ENCODE data around the gene DYRK1A. TPM values are rescaled to one million over a fixed set of nuclear protein-coding genes. Genes with fewer than 3 reads are reported as not detected.

DYRK1A gene
- total and polyA plus RNA-seq, 10 of the 15 experiments (the other 5 are each of a cell fraction or from before 2014, with no cell fraction given) = 2.4 to 68.6 (median 30.7) TPM

GRCh38 chr21:37489553-37489952, 123.0 kb downstream of the DYRK1A start:
- no peak overlapping the region for H3K27ac ChIP-seq (ENCODE audit: control insufficient read depth, insufficient read depth)
- ChIA-PET POLR2A (no interaction called here), SMC1A (ENCODE audit: uncharacterized antibody, unreplicated experiment) (interaction anchor here (0.7 kb wide), 1 partner anchor 24 kb away, joined by 3 read pairs; no protein-coding TSS in a partner anchor), CTCF (no interaction called here), RAD21 (ENCODE audit: unreplicated experiment) (no interaction called here)
- H3K9me3 ChIP-seq (replicated peaks; ENCODE audit: control insufficient read depth, insufficient read depth, low read length) = no peaks in the 10 kb centered on the region
- no peak overlapping the region for H3K4me3 ChIP-seq
- H4K20me1 ChIP-seq (ENCODE audit: control insufficient read depth, insufficient read depth) = no peaks in the 10 kb centered on the region
- H3K36me3 ChIP-seq (ENCODE audit: control insufficient read depth in 2 of 2, insufficient read depth in 2 of 2, low read length in 1 of 2) = peaks cover 3 to 25% of the 10 kb centered on the region in 2 experiments
- H3K27me3 ChIP-seq (replicated peaks in 1 of 2; ENCODE audit: control insufficient read depth in 2 of 2, insufficient read depth in 2 of 2, low read length in 1 of 2) = no peaks in the 10 kb centered on the region
- H3K9ac ChIP-seq (ENCODE audit: control insufficient read depth, insufficient read depth, low read length) = no peak overlapping the region
- TF ChIP-seq IKZF2 (IDR thresholded peaks at IDR 0.05) (no peak), RB1 (IDR thresholded peaks at IDR 0.05; ENCODE audit: borderline replicate concordance) (no peak), NRF1 (conservative IDR thresholded peaks at IDR 0.05; ENCODE audit: low read depth, low read length) (no peak), CREB1 (IDR thresholded peaks at IDR 0.05; ENCODE audit: low read depth) (no peak), IRF4 (IDR thresholded peaks at IDR 0.05; ENCODE audit: low read depth, low read length) (no peak), POLR2AphosphoS2 (IDR thresholded peaks at IDR 0.05; ENCODE audit: low read depth, low read length) (no peak)
- ATAC-seq = no peak
- H3K4me1 ChIP-seq (ENCODE audit: control insufficient read depth, insufficient read depth, low read length) = no peaks in the 10 kb centered on the region
- no peak for DNase-seq (ENCODE audit: low read depth, low spot score)
- 100% methylated on average over 1 of the region's 1 CpG for WGBS (ENCODE audit: insufficient coverage, insufficient replicate concordance, low lambda C conversion rate, missing lambda C conversion rate)
- no peak overlapping the region for H3K4me2 ChIP-seq (ENCODE audit: control insufficient read depth, insufficient read depth)
- no peak overlapping the region for H2AFZ ChIP-seq (ENCODE audit: control insufficient read depth, low read depth, low read length)
- in situ Hi-C loops (cut with MboI) = no loop called here
- FAIRE-seq = peak; percentile 81
- BruUV-seq (replicated peaks) = no TSS peak
- intact Hi-C loops (cut with micrococcal nuclease; ENCODE audit: unreplicated experiment) = no loop called here
- H3K79me2 ChIP-seq (ENCODE audit: control insufficient read depth, insufficient read depth, low read length) = no peaks in the 10 kb centered on the region

GRCh38 chr21:37490084-37490483, 123.5 kb downstream of the DYRK1A start:
- H2AFZ ChIP-seq (ENCODE audit: control insufficient read depth, low read depth, low read length) = no peak overlapping the region
- ATAC-seq (no peak), FAIRE-seq (no peak), DNase-seq (ENCODE audit: low read depth, low spot score) (no peak)
- SMC1A ChIA-PET (ENCODE audit: uncharacterized antibody, unreplicated experiment) = no interaction called here
- intact Hi-C loops (cut with micrococcal nuclease; ENCODE audit: unreplicated experiment) = loop anchor here (10.0 kb wide), 1 partner anchor 325 kb away; no protein-coding TSS in a partner anchor
- RAD21 ChIA-PET (ENCODE audit: unreplicated experiment) = no interaction called here
- no peak for TF ChIP-seq MYB (IDR thresholded peaks at IDR 0.05; ENCODE audit: borderline replicate concordance, low read depth, low read length)
- TF ChIP-seq, protein P1, sequence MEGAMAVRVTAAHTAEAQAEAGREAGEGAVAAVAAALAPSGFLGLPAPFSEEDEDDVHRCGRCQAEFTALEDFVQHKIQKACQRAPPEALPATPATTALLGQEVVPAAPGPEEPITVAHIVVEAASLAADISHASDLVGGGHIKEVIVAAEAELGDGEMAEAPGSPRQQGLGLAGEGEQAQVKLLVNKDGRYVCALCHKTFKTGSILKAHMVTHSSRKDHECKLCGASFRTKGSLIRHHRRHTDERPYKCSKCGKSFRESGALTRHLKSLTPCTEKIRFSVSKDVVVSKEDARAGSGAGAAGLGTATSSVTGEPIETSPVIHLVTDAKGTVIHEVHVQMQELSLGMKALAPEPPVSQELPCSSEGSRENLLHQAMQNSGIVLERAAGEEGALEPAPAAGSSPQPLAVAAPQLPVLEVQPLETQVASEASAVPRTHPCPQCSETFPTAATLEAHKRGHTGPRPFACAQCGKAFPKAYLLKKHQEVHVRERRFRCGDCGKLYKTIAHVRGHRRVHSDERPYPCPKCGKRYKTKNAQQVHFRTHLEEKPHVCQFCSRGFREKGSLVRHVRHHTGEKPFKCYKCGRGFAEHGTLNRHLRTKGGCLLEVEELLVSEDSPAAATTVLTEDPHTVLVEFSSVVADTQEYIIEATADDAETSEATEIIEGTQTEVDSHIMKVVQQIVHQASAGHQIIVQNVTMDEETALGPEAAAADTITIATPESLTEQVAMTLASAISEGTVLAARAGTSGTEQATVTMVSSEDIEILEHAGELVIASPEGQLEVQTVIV (IDR thresholded peaks at IDR 0.05; ENCODE audit: borderline replicate concordance, partially characterized antibody) = no peak
- no peak for TF ChIP-seq EGR1 (IDR thresholded peaks at IDR 0.05; ENCODE audit: borderline replicate concordance in 1 of 2, low read depth in 2 of 2, low read length in 2 of 2)
- no peak for TF ChIP-seq SREBF1 (IDR thresholded peaks at IDR 0.05; ENCODE audit: low read length)
- TF ChIP-seq, protein P2, sequence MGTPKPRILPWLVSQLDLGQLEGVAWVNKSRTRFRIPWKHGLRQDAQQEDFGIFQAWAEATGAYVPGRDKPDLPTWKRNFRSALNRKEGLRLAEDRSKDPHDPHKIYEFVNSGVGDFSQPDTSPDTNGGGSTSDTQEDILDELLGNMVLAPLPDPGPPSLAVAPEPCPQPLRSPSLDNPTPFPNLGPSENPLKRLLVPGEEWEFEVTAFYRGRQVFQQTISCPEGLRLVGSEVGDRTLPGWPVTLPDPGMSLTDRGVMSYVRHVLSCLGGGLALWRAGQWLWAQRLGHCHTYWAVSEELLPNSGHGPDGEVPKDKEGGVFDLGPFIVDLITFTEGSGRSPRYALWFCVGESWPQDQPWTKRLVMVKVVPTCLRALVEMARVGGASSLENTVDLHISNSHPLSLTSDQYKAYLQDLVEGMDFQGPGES (IDR thresholded peaks at IDR 0.05) = no peak
- TF ChIP-seq SIX5 (IDR thresholded peaks at IDR 0.05; ENCODE audit: low read depth, low read length, severe bottlenecking) = no peak
- no peak for TF ChIP-seq SIN3A (IDR thresholded peaks at IDR 0.05; ENCODE audit: low read depth, low read length)
- TF ChIP-seq RCOR1 (conservative IDR thresholded peaks at IDR 0.05; ENCODE audit: low read depth, low read length) = no peak
- BruUV-seq (replicated peaks) = TSS peak; percentile 30
- no peaks in the 10 kb centered on the region for H4K20me1 ChIP-seq (ENCODE audit: control insufficient read depth, insufficient read depth)
- no peak overlapping the region for H3K4me3 ChIP-seq
- no peak overlapping the region for H3K27ac ChIP-seq (ENCODE audit: control insufficient read depth, insufficient read depth)
- WGBS (ENCODE audit: insufficient coverage, insufficient replicate concordance, low lambda C conversion rate, missing lambda C conversion rate) = 98% methylated on average over 7 of the region's 7 CpGs
- H3K4me1 ChIP-seq (ENCODE audit: control insufficient read depth, insufficient read depth, low read length) = no peaks in the 10 kb centered on the region
- H3K36me3 ChIP-seq (ENCODE audit: control insufficient read depth in 2 of 2, insufficient read depth in 2 of 2, low read length in 1 of 2) = peaks cover 3 to 25% of the 10 kb centered on the region in 2 experiments
- CTCF ChIA-PET = no interaction called here
- no peaks in the 10 kb centered on the region for H3K9me3 ChIP-seq (replicated peaks; ENCODE audit: control insufficient read depth, insufficient read depth, low read length)
- no peaks in the 10 kb centered on the region for H3K79me2 ChIP-seq (ENCODE audit: control insufficient read depth, insufficient read depth, low read length)
- no peak overlapping the region for H3K9ac ChIP-seq (ENCODE audit: control insufficient read depth, insufficient read depth, low read length)
- POLR2A ChIA-PET = no interaction called here
- no peak overlapping the region for H3K4me2 ChIP-seq (ENCODE audit: control insufficient read depth, insufficient read depth)
- in situ Hi-C loops (cut with MboI) = no loop called here
- H3K27me3 ChIP-seq (replicated peaks in 1 of 2; ENCODE audit: control insufficient read depth in 2 of 2, insufficient read depth in 2 of 2, low read length in 1 of 2) = no peaks in the 10 kb centered on the region

All from GM12878 (cell line).